PFSK-1 (cell line): ENCODE results near the gene SFMBT2.

Experiments used
- POLR2AphosphoS5 ChIP-seq: IDR thresholded peaks from 2 replicates; pipeline ENCODE4 v1.6.1; 2012; ENCODE audit warnings: low read depth, mild to moderate bottlenecking, control low read depth, low read length, moderate library complexity
- TAF1 ChIP-seq: IDR thresholded peaks from 2 replicates; pipeline ENCODE4 v1.6.1; 2012; ENCODE audit warnings: low read length, control low read depth, borderline replicate concordance; ENCODE audit not compliant: insufficient read depth
- TF ChIP-seq, protein P1 (sequence below), 2 experiments: IDR thresholded peaks; 2 replicates each; pipeline versions ENCODE4 v1.6.1 to v1.8.0; 2011 to 2012; ENCODE audit warnings: low read depth in 2 of 2, low read length in 2 of 2, control low read depth in 1 of 2, inconsistent platforms in 1 of 2, mild to moderate bottlenecking in 1 of 2, moderate library complexity in 1 of 2; ENCODE audit not compliant: insufficient read depth in 1 of 2

GRCh38 chr10:7373039-7373438 is 37.8 kb downstream of the SFMBT2 start:
- TF ChIP-seq TAF1 (no peak), POLR2AphosphoS5 (no peak)
- TF ChIP-seq, protein P1, sequence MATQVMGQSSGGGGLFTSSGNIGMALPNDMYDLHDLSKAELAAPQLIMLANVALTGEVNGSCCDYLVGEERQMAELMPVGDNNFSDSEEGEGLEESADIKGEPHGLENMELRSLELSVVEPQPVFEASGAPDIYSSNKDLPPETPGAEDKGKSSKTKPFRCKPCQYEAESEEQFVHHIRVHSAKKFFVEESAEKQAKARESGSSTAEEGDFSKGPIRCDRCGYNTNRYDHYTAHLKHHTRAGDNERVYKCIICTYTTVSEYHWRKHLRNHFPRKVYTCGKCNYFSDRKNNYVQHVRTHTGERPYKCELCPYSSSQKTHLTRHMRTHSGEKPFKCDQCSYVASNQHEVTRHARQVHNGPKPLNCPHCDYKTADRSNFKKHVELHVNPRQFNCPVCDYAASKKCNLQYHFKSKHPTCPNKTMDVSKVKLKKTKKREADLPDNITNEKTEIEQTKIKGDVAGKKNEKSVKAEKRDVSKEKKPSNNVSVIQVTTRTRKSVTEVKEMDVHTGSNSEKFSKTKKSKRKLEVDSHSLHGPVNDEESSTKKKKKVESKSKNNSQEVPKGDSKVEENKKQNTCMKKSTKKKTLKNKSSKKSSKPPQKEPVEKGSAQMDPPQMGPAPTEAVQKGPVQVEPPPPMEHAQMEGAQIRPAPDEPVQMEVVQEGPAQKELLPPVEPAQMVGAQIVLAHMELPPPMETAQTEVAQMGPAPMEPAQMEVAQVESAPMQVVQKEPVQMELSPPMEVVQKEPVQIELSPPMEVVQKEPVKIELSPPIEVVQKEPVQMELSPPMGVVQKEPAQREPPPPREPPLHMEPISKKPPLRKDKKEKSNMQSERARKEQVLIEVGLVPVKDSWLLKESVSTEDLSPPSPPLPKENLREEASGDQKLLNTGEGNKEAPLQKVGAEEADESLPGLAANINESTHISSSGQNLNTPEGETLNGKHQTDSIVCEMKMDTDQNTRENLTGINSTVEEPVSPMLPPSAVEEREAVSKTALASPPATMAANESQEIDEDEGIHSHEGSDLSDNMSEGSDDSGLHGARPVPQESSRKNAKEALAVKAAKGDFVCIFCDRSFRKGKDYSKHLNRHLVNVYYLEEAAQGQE (IDR thresholded peaks at IDR 0.05; ENCODE audit: insufficient read depth in 1 of 2, low read depth in 2 of 2, low read length in 2 of 2) = no peak
